ENCODE data around the gene IER5L. TPM values are rescaled to one million over a fixed set of nuclear protein-coding genes. Genes with fewer than 3 reads are reported as not detected.

IER5L gene
- total and polyA plus RNA-seq, 9 of the 15 experiments (the other 6 are each of a cell fraction or from before 2014, with no cell fraction given), result 0.14 to 11.9 (median 0.52) TPM

DNA sequence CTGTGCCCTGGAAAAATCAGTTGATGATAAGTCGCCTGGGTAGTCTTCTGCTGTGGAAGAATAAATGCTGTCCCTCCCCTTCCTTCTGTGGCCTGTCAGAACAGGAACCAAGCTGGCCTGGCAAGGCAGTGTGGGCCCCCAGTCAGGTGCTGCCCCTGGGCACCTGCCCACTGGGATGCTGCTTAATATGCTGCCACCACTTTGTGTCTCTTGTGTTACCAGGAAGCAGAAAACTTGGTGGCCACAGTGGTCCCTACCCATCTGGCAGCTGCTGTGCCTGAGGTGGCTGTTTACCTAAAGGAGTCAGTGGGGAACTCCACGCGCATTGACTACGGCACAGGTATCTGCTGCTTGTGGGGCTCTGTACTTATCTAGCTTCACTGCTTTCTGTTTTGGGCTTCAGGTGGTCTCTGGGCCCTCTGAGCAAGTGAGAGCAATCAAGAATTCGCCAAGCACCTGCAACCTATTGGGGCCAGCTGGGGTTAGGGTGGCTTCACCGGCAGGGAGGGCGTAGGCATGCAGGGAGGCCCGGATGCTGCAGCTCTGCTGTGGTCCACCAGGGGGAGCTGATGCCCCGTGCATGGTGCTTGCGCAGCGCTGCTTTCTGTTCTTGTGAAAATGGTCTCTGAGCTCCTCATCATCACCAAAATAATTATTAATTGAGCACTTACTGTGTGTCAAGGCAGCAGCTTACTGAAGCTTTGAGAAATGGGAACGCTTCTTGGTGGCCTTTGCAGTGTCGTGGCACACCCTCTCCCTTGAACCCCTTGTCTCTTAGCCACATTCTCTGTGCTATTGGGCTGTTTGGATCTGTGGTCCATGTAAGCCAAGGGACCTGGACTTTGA lies 46.5 kb downstream of the IER5L start (continued):
- TF ChIP-seq, protein P1, sequence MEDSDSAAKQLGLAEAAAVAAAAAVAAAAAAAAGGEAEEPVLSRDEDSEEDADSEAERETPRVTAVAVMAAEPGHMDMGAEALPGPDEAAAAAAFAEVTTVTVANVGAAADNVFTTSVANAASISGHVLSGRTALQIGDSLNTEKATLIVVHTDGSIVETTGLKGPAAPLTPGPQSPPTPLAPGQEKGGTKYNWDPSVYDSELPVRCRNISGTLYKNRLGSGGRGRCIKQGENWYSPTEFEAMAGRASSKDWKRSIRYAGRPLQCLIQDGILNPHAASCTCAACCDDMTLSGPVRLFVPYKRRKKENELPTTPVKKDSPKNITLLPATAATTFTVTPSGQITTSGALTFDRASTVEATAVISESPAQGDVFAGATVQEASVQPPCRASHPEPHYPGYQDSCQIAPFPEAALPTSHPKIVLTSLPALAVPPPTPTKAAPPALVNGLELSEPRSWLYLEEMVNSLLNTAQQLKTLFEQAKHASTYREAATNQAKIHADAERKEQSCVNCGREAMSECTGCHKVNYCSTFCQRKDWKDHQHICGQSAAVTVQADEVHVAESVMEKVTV (CRISPR knock-in tag; IDR thresholded peaks at IDR 0.05), result peak; percentile 79
- no peak for TF ChIP-seq ARID2 (IDR thresholded peaks at IDR 0.05)
- TF ChIP-seq ZEB2 (IDR thresholded peaks at IDR 0.05), result no peak
- no peak for TF ChIP-seq ZNF507 (tag; conservative IDR thresholded peaks at IDR 0.05)
- TF ChIP-seq TEAD1 (CRISPR knock-in tag; IDR thresholded peaks at IDR 0.05), result peak in 1 of 2 experiments; percentile 35; a peak in 1 of 4 replicates
- TF ChIP-seq, protein P2, sequence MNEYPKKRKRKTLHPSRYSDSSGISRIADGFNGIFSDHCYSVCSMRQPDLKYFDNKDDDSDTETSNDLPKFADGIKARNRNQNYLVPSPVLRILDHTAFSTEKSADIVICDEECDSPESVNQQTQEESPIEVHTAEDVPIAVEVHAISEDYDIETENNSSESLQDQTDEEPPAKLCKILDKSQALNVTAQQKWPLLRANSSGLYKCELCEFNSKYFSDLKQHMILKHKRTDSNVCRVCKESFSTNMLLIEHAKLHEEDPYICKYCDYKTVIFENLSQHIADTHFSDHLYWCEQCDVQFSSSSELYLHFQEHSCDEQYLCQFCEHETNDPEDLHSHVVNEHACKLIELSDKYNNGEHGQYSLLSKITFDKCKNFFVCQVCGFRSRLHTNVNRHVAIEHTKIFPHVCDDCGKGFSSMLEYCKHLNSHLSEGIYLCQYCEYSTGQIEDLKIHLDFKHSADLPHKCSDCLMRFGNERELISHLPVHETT (CRISPR knock-in tag; conservative IDR thresholded peaks at IDR 0.05 in 1 of 2, IDR thresholded peaks at IDR 0.05 in 1 of 2), result no peak
- TF ChIP-seq WHSC1 (IDR thresholded peaks at IDR 0.05; ENCODE audit: low read length), result no peak
- no peak for TF ChIP-seq FOXK2 (conservative IDR thresholded peaks at IDR 0.05 in 1 of 2, IDR thresholded peaks at IDR 0.05 in 1 of 2; ENCODE audit: low read depth in 2 of 2)
- no peak for TF ChIP-seq DIDO1 (tag; IDR thresholded peaks at IDR 0.05; ENCODE audit: low read depth)
- TF ChIP-seq ELF4 (CRISPR knock-in tag; IDR thresholded peaks at IDR 0.05), result no peak
- TF ChIP-seq, protein P3, sequence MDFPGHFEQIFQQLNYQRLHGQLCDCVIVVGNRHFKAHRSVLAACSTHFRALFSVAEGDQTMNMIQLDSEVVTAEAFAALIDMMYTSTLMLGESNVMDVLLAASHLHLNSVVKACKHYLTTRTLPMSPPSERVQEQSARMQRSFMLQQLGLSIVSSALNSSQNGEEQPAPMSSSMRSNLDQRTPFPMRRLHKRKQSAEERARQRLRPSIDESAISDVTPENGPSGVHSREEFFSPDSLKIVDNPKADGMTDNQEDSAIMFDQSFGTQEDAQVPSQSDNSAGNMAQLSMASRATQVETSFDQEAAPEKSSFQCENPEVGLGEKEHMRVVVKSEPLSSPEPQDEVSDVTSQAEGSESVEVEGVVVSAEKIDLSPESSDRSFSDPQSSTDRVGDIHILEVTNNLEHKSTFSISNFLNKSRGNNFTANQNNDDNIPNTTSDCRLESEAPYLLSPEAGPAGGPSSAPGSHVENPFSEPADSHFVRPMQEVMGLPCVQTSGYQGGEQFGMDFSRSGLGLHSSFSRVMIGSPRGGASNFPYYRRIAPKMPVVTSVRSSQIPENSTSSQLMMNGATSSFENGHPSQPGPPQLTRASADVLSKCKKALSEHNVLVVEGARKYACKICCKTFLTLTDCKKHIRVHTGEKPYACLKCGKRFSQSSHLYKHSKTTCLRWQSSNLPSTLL (IDR thresholded peaks at IDR 0.05), result no peak
- no peak for TF ChIP-seq ZNF583 (CRISPR knock-in tag; IDR thresholded peaks at IDR 0.05)
- TF ChIP-seq ZNF668 (CRISPR knock-in tag; IDR thresholded peaks at IDR 0.05), result no peak

Data from K562 (cell line).